ENCODE data around the gene SLC2A2.

SLC2A2 gene

GRCh38 chr3:171026597-171027293, at the start of gene SLC2A2:
Gene SLC2A2 (minus strand): TSS chr3:171026720. CDS start chr3:171026670, 50 bp downstream.
- no peak for DNase-seq (ENCODE audit: low read depth)

- DNase-seq (ENCODE audit: low read depth), result no peak
These were observed 45.9 kb upstream of the SLC2A2 start for GRCh38 chr3:171072432-171072831.

GRCh38 chr3:171068658-171069057, 42.1 kb upstream of the SLC2A2 start:
- no peak for DNase-seq (ENCODE audit: low read depth)

GRCh38 chr3:171066206-171066605, 39.7 kb upstream of the SLC2A2 start:
- no peak for DNase-seq (ENCODE audit: low read depth)

GRCh38 chr3:171065732-171066131, 39.2 kb upstream of the SLC2A2 start:
- DNase-seq (ENCODE audit: low read depth), result no peak

GRCh38 chr3:171064461-171064860, 37.9 kb upstream of the SLC2A2 start:
- no peak for DNase-seq (ENCODE audit: low read depth)

- no peak for DNase-seq (ENCODE audit: low read depth)
These were observed 35.2 kb upstream of the SLC2A2 start for GRCh38 chr3:171061749-171062148.

GRCh38 chr3:171059978-171060377, 33.5 kb upstream of the SLC2A2 start:
- DNase-seq (ENCODE audit: low read depth), result no peak

- DNase-seq (ENCODE audit: low read depth), result no peak
These were observed 32.5 kb upstream of the SLC2A2 start for GRCh38 chr3:171058873-171059603.

- no peak for DNase-seq (ENCODE audit: low read depth)
These were observed 31.5 kb upstream of the SLC2A2 start for GRCh38 chr3:171058058-171058457.

- no peak for DNase-seq (ENCODE audit: low read depth)
These were observed 30.6 kb upstream of the SLC2A2 start for GRCh38 chr3:171057072-171057471.

- no peak for DNase-seq (ENCODE audit: low read depth)
These were observed 30.0 kb upstream of the SLC2A2 start for GRCh38 chr3:171056528-171056927.

- no peak for DNase-seq (ENCODE audit: low read depth)
These were observed 29.0 kb upstream of the SLC2A2 start for GRCh38 chr3:171055336-171056178.

GRCh38 chr3:171054921-171055320, 28.4 kb upstream of the SLC2A2 start:
- DNase-seq (ENCODE audit: low read depth), result no peak

GRCh38 chr3:171054231-171054630, 27.7 kb upstream of the SLC2A2 start:
- no peak for DNase-seq (ENCODE audit: low read depth)

- no peak for DNase-seq (ENCODE audit: low read depth)
These were observed 23.4 kb upstream of the SLC2A2 start for GRCh38 chr3:171049861-171050444.

GRCh38 chr3:171046760-171047159, 20.2 kb upstream of the SLC2A2 start:
- DNase-seq (ENCODE audit: low read depth), result no peak

GRCh38 chr3:171044835-171045793, 18.6 kb upstream of the SLC2A2 start:
- no peak for DNase-seq (ENCODE audit: low read depth)

- no peak for DNase-seq (ENCODE audit: low read depth)
These were observed 17.9 kb upstream of the SLC2A2 start for GRCh38 chr3:171044384-171044783.

- DNase-seq (ENCODE audit: low read depth), result no peak
These were observed 13.2 kb upstream of the SLC2A2 start for GRCh38 chr3:171039674-171040073.

GRCh38 chr3:171038342-171038741, 11.8 kb upstream of the SLC2A2 start:
- no peak for DNase-seq (ENCODE audit: low read depth)

All from T-helper 22 cell (primary cell).